Fibroblast of pulmonary artery (primary cell): Measurements from ENCODE around the gene MTREX.

Experiments
- DNase-seq: peaks from one replicate; pipeline ENCODE4 v3.0.0-alpha.2; 2010; ENCODE audit warnings: low read depth
- H3K4me3 ChIP-seq: replicated peaks from 2 replicates; pipeline ENCODE4 v1.5.1; 2011; ENCODE audit warnings: low read depth, mild to moderate bottlenecking, control low read depth, low read length, moderate library complexity
- CTCF ChIP-seq: IDR thresholded peaks from 2 replicates; pipeline ENCODE4 v1.5.1; 2011; ENCODE audit warnings: mild to moderate bottlenecking, control low read depth, low read length, inconsistent platforms; ENCODE audit errors: missing control alignments

MTREX gene

GRCh38 chr5:55386356-55386755 is 78.6 kb downstream of the MTREX start:
- TF ChIP-seq CTCF: no peak
- no peak for DNase-seq
- no peak overlapping the region for H3K4me3 ChIP-seq

- TF ChIP-seq CTCF: no peak
- no peak for DNase-seq
- no peak overlapping the region for H3K4me3 ChIP-seq
Measured at GRCh38 chr5:55387865-55388264, 80.1 kb downstream of the MTREX start.

- DNase-seq: no peak
- no peak overlapping the region for H3K4me3 ChIP-seq
- TF ChIP-seq CTCF: no peak
Measured at GRCh38 chr5:55391707-55392106, 83.9 kb downstream of the MTREX start.

GRCh38 chr5:55392669-55393068 is 84.9 kb downstream of the MTREX start:
- TF ChIP-seq CTCF: no peak
- DNase-seq: no peak
- H3K4me3 ChIP-seq: no peak overlapping the region

- TF ChIP-seq CTCF: no peak
- H3K4me3 ChIP-seq: no peak overlapping the region
- DNase-seq: no peak
Measured at GRCh38 chr5:55393501-55394175, 85.8 kb downstream of the MTREX start.

GRCh38 chr5:55402199-55402598 is 94.4 kb downstream of the MTREX start:
- DNase-seq: no peak
- no peak overlapping the region for H3K4me3 ChIP-seq
- TF ChIP-seq CTCF: peak; percentile 20

- no peak overlapping the region for H3K4me3 ChIP-seq
- no peak for DNase-seq
- TF ChIP-seq CTCF: no peak
Measured at GRCh38 chr5:55406292-55406691, 98.5 kb downstream of the MTREX start.
